ENCODE data around the gene SLC25A11.

The SLC25A11 gene

GRCh38 chr17:4895657-4896331 lies 44.1 kb downstream of the SLC25A11 start:
- DNase-seq (ENCODE audit: low read depth) = no peak

- DNase-seq (ENCODE audit: low read depth) = no peak
These were observed 44.7 kb downstream of the SLC25A11 start for GRCh38 chr17:4895121-4895520.

GRCh38 chr17:4893721-4894560 lies 45.9 kb downstream of the SLC25A11 start:
- no peak for DNase-seq (ENCODE audit: low read depth)

- DNase-seq (ENCODE audit: low read depth) = no peak
These were observed 46.6 kb downstream of the SLC25A11 start for GRCh38 chr17:4893272-4893671.

GRCh38 chr17:4892499-4893221 lies 47.2 kb downstream of the SLC25A11 start:
- DNase-seq (ENCODE audit: low read depth) = no peak

GRCh38 chr17:4891411-4892410 lies 48.1 kb downstream of the SLC25A11 start:
- no peak for DNase-seq (ENCODE audit: low read depth)

GRCh38 chr17:4887581-4887980 lies 52.3 kb downstream of the SLC25A11 start:
- DNase-seq (ENCODE audit: low read depth) = no peak
